Calu3 (cell line): ENCODE measurements around the gene MRGPRF. TPM values are rescaled to one million over a fixed set of nuclear protein-coding genes. Genes with fewer than 3 reads are reported as not detected.

Experiments used
- BruUV-seq: library from RNA; stranded (reverse); fragments of 400-500 nt; replicated peaks from 2 replicates; lab custom pipeline; 2021; lab: Mats Ljungman, UMichigan
- CTCF ChIA-PET: fragments of 300-600 bp; sonication (Branson Sonifier 250); formaldehyde crosslinking; loops from one replicate; lab custom pipeline; 2022; ENCODE audit warnings: antibody characterized with exemption; lab: Charles Lee
- DNase-seq: peaks from one replicate; pipeline ENCODE4 v3.0.0; 2022
- H3K27ac Mint-ChIP-seq: one replicate; pipeline ENCODE4 v1.8.0; 2022; ENCODE audit warnings: mixed read lengths; ENCODE audit not compliant: unreplicated experiment
- H3K27me3 Mint-ChIP-seq: one replicate; pipeline ENCODE4 v1.8.0; 2022; ENCODE audit warnings: mixed read lengths; ENCODE audit not compliant: unreplicated experiment
- H3K36me3 Mint-ChIP-seq: one replicate; pipeline ENCODE4 v1.8.0; 2022; ENCODE audit warnings: mild to moderate bottlenecking, moderate library complexity, mixed read lengths; ENCODE audit not compliant: insufficient read depth, unreplicated experiment
- H3K4me1 Mint-ChIP-seq: one replicate; pipeline ENCODE4 v1.8.0; 2022; ENCODE audit warnings: mild to moderate bottlenecking, low read depth, mixed read lengths; ENCODE audit not compliant: unreplicated experiment
- H3K4me3 Mint-ChIP-seq: one replicate; pipeline ENCODE4 v1.8.0; 2022; ENCODE audit warnings: mild to moderate bottlenecking, low read depth, moderate library complexity, mixed read lengths; ENCODE audit not compliant: unreplicated experiment
- H3K9me3 Mint-ChIP-seq: one replicate; pipeline ENCODE4 v1.8.0; 2022; ENCODE audit warnings: low read depth, mixed read lengths; ENCODE audit not compliant: unreplicated experiment
- intact Hi-C: fragments of 100-400 bp; cut with micrococcal nuclease; formaldehyde crosslinking; loops from one replicate; pipeline ENCODE4 v1.10.0; 2022; ENCODE audit not compliant: unreplicated experiment
- total RNA-seq: library from RNA; stranded (reverse); gene quantifications from 2 replicates; pipeline ENCODE4 v1.2.3, GENCODE V29; 2022
- TF ChIP-seq, protein P1 (sequence below): fragments of 200-600 bp; IDR thresholded peaks from one replicate; pipeline ENCODE4 v1.8.0; 2022; ENCODE audit warnings: antibody characterized with exemption; ENCODE audit not compliant: unreplicated experiment

The MRGPRF gene
- total RNA-seq, 1 experiment from 2014 or later: 0.14 TPM

DNA sequence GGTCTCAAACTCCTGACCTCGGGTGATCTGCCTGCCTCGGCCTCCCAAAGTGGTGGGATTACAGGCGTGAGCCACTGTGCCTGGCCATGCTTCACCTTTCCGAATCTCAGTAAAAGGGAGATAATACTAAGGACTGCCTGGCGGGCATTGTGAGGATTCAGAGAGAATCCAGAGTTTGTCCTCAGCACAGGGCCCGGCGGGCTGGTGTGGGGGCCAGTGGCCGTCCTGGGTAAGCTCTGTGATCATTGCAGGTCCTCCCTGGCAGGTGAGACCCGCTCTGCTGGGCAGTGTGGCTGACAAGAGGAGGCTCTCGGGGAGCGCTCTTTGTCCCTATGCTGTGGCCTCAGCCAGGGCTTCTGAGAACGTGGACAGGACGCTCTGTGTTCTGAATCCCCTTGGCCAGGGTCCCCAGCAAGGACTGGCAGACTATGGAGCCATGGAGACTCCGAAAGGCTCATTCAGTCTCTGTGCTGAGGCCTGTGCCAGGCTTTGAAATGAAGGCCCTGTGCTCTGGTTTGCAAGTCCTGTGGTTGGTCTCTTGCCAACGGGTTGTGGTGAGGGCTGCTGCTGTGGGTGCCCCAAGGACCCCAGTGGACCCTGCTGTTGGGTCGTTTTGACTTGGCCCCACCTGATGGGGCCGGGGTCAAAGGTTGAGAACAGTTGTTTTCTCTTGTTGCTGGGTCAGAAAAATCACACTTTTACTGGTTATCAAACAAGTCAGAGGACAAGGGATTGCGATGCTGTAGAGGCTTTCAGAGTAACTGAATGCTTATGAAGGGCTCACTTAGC lies 37.7 kb upstream of the MRGPRF start:
- H3K27ac Mint-ChIP-seq: no peak overlapping the region
- intact Hi-C loops: no loop called here
- H3K27me3 Mint-ChIP-seq: peaks cover 8% of the 10 kb centered on the region

DNA sequence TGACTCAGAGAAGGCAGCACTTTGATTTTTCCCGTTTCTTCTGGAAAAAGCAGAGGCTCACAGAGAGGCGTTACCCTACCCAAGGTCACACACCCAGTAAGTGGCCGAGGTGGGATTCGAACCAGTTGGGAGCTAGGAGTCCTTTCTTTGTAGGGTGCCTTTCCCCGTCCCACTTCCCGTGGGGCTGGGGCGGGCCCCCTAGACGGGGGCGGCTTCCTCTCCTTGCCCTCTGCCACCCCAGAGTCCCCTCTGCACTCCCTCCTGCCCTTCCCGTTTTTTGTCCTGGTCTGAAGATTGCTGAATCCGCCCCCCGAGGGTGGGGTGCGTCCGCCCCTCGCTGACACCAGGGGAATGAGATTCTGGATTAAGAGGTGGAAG lies 36.4 kb upstream of the MRGPRF start:
- no TSS peak for BruUV-seq
- CTCF ChIA-PET: no interaction called here
- Mint-ChIP-seq H3K4me3 (peak overlapping the region; percentile 72), H3K4me1 (no peaks in the 10 kb centered on the region), H3K36me3 (peaks cover 18% of the 10 kb centered on the region), H3K9me3 (no peaks in the 10 kb centered on the region), H3K27me3 (peaks cover 15% of the 10 kb centered on the region), H3K27ac (peak overlapping the region; percentile 71)
- intact Hi-C loops: no loop called here
- TF ChIP-seq, protein P1, sequence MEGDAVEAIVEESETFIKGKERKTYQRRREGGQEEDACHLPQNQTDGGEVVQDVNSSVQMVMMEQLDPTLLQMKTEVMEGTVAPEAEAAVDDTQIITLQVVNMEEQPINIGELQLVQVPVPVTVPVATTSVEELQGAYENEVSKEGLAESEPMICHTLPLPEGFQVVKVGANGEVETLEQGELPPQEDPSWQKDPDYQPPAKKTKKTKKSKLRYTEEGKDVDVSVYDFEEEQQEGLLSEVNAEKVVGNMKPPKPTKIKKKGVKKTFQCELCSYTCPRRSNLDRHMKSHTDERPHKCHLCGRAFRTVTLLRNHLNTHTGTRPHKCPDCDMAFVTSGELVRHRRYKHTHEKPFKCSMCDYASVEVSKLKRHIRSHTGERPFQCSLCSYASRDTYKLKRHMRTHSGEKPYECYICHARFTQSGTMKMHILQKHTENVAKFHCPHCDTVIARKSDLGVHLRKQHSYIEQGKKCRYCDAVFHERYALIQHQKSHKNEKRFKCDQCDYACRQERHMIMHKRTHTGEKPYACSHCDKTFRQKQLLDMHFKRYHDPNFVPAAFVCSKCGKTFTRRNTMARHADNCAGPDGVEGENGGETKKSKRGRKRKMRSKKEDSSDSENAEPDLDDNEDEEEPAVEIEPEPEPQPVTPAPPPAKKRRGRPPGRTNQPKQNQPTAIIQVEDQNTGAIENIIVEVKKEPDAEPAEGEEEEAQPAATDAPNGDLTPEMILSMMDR: no peak
- DNase-seq: no peak

More for the DNA sequence above, 37.7 kb upstream of the MRGPRF start:
- TF ChIP-seq, protein P1: no peak
- CTCF ChIA-PET: no interaction called here
- DNase-seq: no peak
- Mint-ChIP-seq H3K4me1 (no peaks in the 10 kb centered on the region), H3K4me3 (no peak overlapping the region), H3K9me3 (no peaks in the 10 kb centered on the region), H3K36me3 (peaks cover 18% of the 10 kb centered on the region)
- BruUV-seq: no TSS peak

DNA sequence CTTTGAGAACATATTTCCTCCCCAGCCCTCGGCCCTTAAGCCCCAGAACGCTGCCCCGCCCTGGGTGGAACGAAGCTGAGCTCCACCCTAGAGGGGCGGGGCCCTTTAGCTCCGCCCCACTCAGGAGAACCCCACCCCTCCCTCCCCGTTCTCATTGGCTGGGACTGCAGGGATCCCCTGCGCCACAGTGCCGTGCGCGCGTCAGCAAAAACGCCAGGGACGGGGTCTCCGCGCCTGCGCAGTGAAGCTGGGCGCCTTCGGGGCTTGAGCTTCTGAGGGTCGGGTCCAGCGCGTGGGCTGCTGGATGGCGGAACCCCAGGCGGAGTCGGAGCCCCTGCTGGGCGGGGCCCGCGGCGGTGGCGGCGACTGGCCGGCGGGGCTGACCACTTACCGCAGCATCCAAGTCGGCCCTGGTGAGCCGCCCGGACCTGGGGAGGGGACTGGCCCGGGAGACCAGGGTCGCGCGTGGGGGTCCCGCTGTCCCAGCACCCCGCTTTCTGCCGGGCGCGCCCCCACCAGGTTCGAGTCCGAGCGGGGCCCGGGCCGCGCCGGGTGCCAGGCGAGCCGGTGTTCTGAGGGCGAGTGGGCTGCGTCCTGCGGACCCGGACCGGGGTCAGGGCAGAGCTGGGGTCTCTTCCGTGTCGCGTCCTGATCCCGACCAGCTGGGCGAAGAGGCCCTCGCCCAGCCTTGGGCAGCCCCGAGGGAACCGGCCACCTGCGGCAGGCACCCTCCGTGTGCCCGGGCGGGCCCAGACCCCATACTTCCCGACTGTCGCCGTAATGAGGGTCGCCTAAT lies 35.8 kb upstream of the MRGPRF start, which contains the start of gene TPCN2:
Gene TPCN2, plus strand, starts transcription at position 239 of the 796 bp plus-strand sequence. Its CDS starts 66 bp downstream, at position 305.
- H3K9me3 Mint-ChIP-seq: no peaks in the 10 kb centered on the region
- CTCF ChIA-PET: interaction anchor here (0.6 to 1.0 kb wide), 3 partner anchors 27 to 697 kb away, joined by 3 read pairs; no protein-coding TSS in a partner anchor

DNA sequence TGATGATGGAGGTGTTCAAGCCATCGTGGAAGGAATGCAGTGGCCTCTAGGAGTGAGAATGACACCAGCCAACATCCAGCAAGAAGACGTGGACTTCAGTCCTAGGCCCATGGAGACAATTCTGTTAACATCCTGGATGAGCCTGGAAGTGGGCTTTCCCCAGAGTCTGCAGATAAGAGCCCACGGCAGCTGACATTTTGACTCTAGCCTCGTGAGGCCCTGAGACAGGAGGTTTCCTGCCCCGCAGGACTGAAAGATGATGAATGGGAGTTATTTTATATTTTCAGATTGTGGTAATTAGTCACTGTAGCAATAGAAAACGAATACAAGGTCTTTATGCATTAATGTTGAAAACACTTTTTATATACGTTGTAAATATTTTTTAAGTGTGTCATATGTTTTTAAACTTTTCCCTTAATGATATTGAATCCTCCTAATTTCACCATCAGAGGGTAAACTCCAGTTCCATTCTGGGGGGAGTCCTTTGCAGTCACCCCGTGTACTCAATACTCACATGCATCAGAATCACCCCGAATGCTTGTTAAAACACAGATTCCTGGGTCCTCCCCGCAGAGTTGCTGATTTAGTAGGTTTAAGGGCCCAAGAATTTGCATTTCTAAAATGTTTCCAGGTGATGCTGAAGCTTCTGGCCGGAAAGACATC lies 35.1 kb upstream of the MRGPRF start:
- Mint-ChIP-seq H3K4me3 (peak overlapping the region; percentile 72), H3K27ac (no peak overlapping the region), H3K36me3 (peaks cover 12% of the 10 kb centered on the region), H3K27me3 (peaks cover 15% of the 10 kb centered on the region), H3K9me3 (no peaks in the 10 kb centered on the region), H3K4me1 (no peaks in the 10 kb centered on the region)
- intact Hi-C loops: no loop called here
- TF ChIP-seq, protein P1: no peak
- CTCF ChIA-PET: interaction anchor here (0.7 to 1.0 kb wide), 2 partner anchors 28 to 37 kb away, joined by 3 read pairs; no protein-coding TSS in a partner anchor
- no TSS peak for BruUV-seq
- DNase-seq: no peak

More for the DNA sequence above, 35.8 kb upstream of the MRGPRF start, which contains the start of gene TPCN2:
- peak; percentile 90 for DNase-seq
- Mint-ChIP-seq H3K27me3 (peaks cover 15% of the 10 kb centered on the region), H3K36me3 (peaks cover 12% of the 10 kb centered on the region), H3K4me3 (peak within 1 kb of the TSS; percentile 72), H3K4me1 (no peaks in the 10 kb centered on the region), H3K27ac (peak within 1 kb of the TSS; percentile 71)
- no TSS peak for BruUV-seq
- intact Hi-C loops: no loop called here
- TF ChIP-seq, protein P1: no peak
